Hepatocyte (in vitro differentiated cells): ENCODE results near the gene ADRB2. TPM values are rescaled to one million over a fixed set of nuclear protein-coding genes. Genes with fewer than 3 reads are reported as not detected.

ENCODE experiments used
- DNase-seq: peaks from one replicate; pipeline ENCODE4 v3.0.0-alpha.2; 2016; ENCODE audit warnings: low spot score
- H2AFZ ChIP-seq: fragments of 200-600 bp; sonication (generic); 2 replicates; pipeline ENCODE4 v1.6.0; 2016; ENCODE audit warnings: antibody characterized with exemption, mild to moderate bottlenecking
- H3K27ac ChIP-seq: fragments of 200-600 bp; sonication (generic); 2 replicates; pipeline ENCODE4 v1.5.1; 2016; ENCODE audit warnings: mild to moderate bottlenecking
- H3K27me3 ChIP-seq: fragments of 200-600 bp; sonication (generic); 2 replicates; pipeline ENCODE4 v1.6.1; 2016
- H3K36me3 ChIP-seq: fragments of 200-600 bp; sonication (generic); replicated peaks from 2 replicates; pipeline ENCODE4 v1.5.1; 2016; ENCODE audit warnings: low read depth; ENCODE audit not compliant: insufficient read depth
- H3K4me1 ChIP-seq: fragments of 200-600 bp; sonication (generic); 2 replicates; pipeline ENCODE4 v1.5.1; 2016; ENCODE audit warnings: mild to moderate bottlenecking, moderate library complexity; ENCODE audit not compliant: insufficient read depth
- H3K4me2 ChIP-seq: fragments of 200-600 bp; sonication (generic); 2 replicates; pipeline ENCODE4 v1.6.0; 2016
- H3K4me3 ChIP-seq: fragments of 200-600 bp; sonication (generic); 2 replicates; pipeline ENCODE4 v1.5.1; 2016; ENCODE audit warnings: mild to moderate bottlenecking
- H3K79me2 ChIP-seq: fragments of 200-600 bp; sonication (generic); 2 replicates; pipeline ENCODE4 v1.6.0; 2017; ENCODE audit warnings: mild to moderate bottlenecking
- H3K9me2 ChIP-seq: fragments of 200-600 bp; sonication (generic); replicated peaks from 2 replicates; pipeline ENCODE4 v1.6.0; 2017; ENCODE audit warnings: mild to moderate bottlenecking; ENCODE audit not compliant: insufficient read depth
- H3K9me3 ChIP-seq: fragments of 200-600 bp; sonication (generic); 2 replicates; pipeline ENCODE4 v1.5.1; 2016; ENCODE audit warnings: low read depth, mild to moderate bottlenecking
- H4K20me1 ChIP-seq: fragments of 200-600 bp; sonication (generic); 2 replicates; pipeline ENCODE4 v1.6.0; 2016; ENCODE audit warnings: mild to moderate bottlenecking; ENCODE audit not compliant: insufficient read depth, poor library complexity, severe bottlenecking
- CTCF ChIP-seq: fragments of 200-600 bp; sonication (generic); IDR thresholded peaks from 2 replicates; pipeline ENCODE4 v1.5.1; 2016; ENCODE audit warnings: antibody characterized with exemption, mild to moderate bottlenecking; ENCODE audit not compliant: poor library complexity
- EZH2 ChIP-seq: fragments of 200-600 bp; sonication (generic); IDR thresholded peaks from 2 replicates; pipeline ENCODE4 v1.6.1; 2016; ENCODE audit warnings: antibody characterized with exemption, mild to moderate bottlenecking, borderline replicate concordance
- EZH2phosphoT487 ChIP-seq: fragments of 200-600 bp; sonication (generic); IDR thresholded peaks from one replicate; pipeline ENCODE4 v1.6.1; 2018; ENCODE audit warnings: antibody characterized with exemption, mild to moderate bottlenecking, low read depth, moderate library complexity; ENCODE audit not compliant: unreplicated experiment, severe bottlenecking
- WGBS: methylation state at CpG from one replicate; pipeline ENCODE4 v1.1.6; 2016; ENCODE audit warnings: low lambda C conversion rate; ENCODE audit errors: missing lambda C conversion rate; 5-methylcytosine and 5-hydroxymethylcytosine counted together
- polyA plus RNA-seq: library from polyadenylated mRNA; unstranded; fragments of >200 nt; fragmentation: Nextera tagmentation; extraction: Ambion mirVana; gene quantifications from 2 replicates; pipeline ENCODE4 v1.2.1, GENCODE V29; 2016
- total RNA-seq: library from RNA; depleted of rRNA; stranded (reverse); fragments of >200 nt; gene quantifications from 2 replicates; pipeline ENCODE4 v1.2.3, GENCODE V29; 2014

ADRB2 gene
- total and polyA plus RNA-seq, 2 experiments from 2014 or later = 0.63 to 1.1 TPM

- H3K27me3 ChIP-seq = no peaks in the 10 kb centered on the region
- TF ChIP-seq CTCF (no peak), EZH2 (no peak), EZH2phosphoT487 (no peak)
- H3K27ac ChIP-seq = no peak overlapping the region
- H3K4me1 ChIP-seq = no peaks in the 10 kb centered on the region
- H3K9me3 ChIP-seq = no peaks in the 10 kb centered on the region
- no peaks in the 10 kb centered on the region for H3K79me2 ChIP-seq
- 70% methylated on average over 6 of the region's 6 CpGs for WGBS
- no peaks in the 10 kb centered on the region for H4K20me1 ChIP-seq
- H3K36me3 ChIP-seq = no peaks in the 10 kb centered on the region
- no peak overlapping the region for H3K4me3 ChIP-seq
- no peak for DNase-seq
- H2AFZ ChIP-seq = no peak overlapping the region
- no peak overlapping the region for H3K4me2 ChIP-seq
- H3K9me2 ChIP-seq = no peaks in the 10 kb centered on the region
These were observed 32.1 kb downstream of the ADRB2 start for GRCh38 chr5:148858547-148858946.

- Histone ChIP-seq H3K36me3 (no peaks in the 10 kb centered on the region), H3K4me2 (no peak overlapping the region), H3K79me2 (no peaks in the 10 kb centered on the region), H3K4me1 (no peaks in the 10 kb centered on the region), H2AFZ (no peak overlapping the region), H3K9me3 (no peaks in the 10 kb centered on the region), H3K9me2 (no peaks in the 10 kb centered on the region), H3K27ac (no peak overlapping the region), H3K27me3 (no peaks in the 10 kb centered on the region), H3K4me3 (no peak overlapping the region), H4K20me1 (no peaks in the 10 kb centered on the region)
- no peak for DNase-seq
- TF ChIP-seq EZH2 (no peak), CTCF (no peak), EZH2phosphoT487 (no peak)
- 98% methylated on average over 2 of the region's 2 CpGs for WGBS
These were observed 33.3 kb downstream of the ADRB2 start for GRCh38 chr5:148859703-148860102.

DNA sequence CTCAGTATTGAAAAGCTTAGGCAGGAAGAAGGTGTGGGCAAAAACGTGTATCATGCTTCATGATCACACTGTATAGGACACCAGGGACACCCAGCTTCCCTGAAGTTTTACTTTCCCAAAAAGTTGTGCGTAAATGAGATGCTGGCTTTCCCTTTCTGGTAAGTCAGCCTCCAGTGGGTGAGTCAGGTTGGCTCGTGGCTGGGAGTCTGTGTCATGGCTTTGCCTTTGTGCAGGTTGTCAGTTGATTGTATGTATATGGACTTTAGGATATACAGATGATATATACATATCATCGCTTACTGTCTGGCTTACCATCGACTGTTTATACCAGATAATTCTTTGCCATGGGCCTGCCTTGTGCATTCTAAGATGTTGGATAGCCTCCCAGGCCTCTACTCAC lies 34.2 kb downstream of the ADRB2 start:
- 73% methylated on average over 5 of the region's 5 CpGs for WGBS
- H3K27ac ChIP-seq = no peak overlapping the region

More for the DNA sequence above, 34.2 kb downstream of the ADRB2 start:
- no peaks in the 10 kb centered on the region for H3K9me2 ChIP-seq
- no peak for DNase-seq
- H3K4me1 ChIP-seq = no peaks in the 10 kb centered on the region
- no peaks in the 10 kb centered on the region for H3K79me2 ChIP-seq
- H3K9me3 ChIP-seq = no peaks in the 10 kb centered on the region
- no peaks in the 10 kb centered on the region for H4K20me1 ChIP-seq
- H3K4me3 ChIP-seq = no peak overlapping the region
- no peaks in the 10 kb centered on the region for H3K36me3 ChIP-seq
- H3K27me3 ChIP-seq = no peaks in the 10 kb centered on the region
- TF ChIP-seq CTCF (no peak), EZH2 (no peak), EZH2phosphoT487 (no peak)
- H3K4me2 ChIP-seq = no peak overlapping the region
- no peak overlapping the region for H2AFZ ChIP-seq
